PC-9 (cell line): ENCODE results near the gene CROCC2. TPM values are rescaled to one million over a fixed set of nuclear protein-coding genes. Genes with fewer than 3 reads are reported as not detected.

Experiments used
- BruUV-seq: library from RNA; stranded (reverse); fragments of 400-500 nt; replicated peaks from 2 replicates; lab custom pipeline; 2021; lab: Mats Ljungman, UMichigan
- CTCF ChIA-PET: fragments of 300-600 bp; sonication (Branson Sonifier 250); formaldehyde crosslinking; loops from one replicate; lab custom pipeline; 2022; ENCODE audit warnings: antibody characterized with exemption; lab: Charles Lee
- POLR2A ChIA-PET: fragments of 300-600 bp; sonication (Branson Sonifier 250); formaldehyde crosslinking; loops from one replicate; lab custom pipeline; 2022; ENCODE audit warnings: antibody characterized with exemption; ENCODE audit not compliant: unreplicated experiment; lab: Charles Lee
- DNase-seq, 2 experiments: peaks; one replicate each; pipeline versions ENCODE4 v3.0.0 to v3.0.0-alpha.2; 2015 to 2022; ENCODE audit warnings: mixed read lengths in 1 of 2
- H2AFZ ChIP-seq: fragments of 200-600 bp; sonication (generic); 2 replicates; pipeline ENCODE4 v1.8.1; 2017; ENCODE audit warnings: antibody characterized with exemption
- H3F3A ChIP-seq: fragments of 200-600 bp; sonication (generic); 2 replicates; pipeline ENCODE4 v1.8.1; 2017; ENCODE audit warnings: antibody characterized with exemption, mild to moderate bottlenecking, low read depth; ENCODE audit not compliant: insufficient read depth
- H3K27ac ChIP-seq: fragments of 200-600 bp; sonication (generic); 2 replicates; pipeline ENCODE4 v1.6.1; 2016; ENCODE audit warnings: mixed run types
- H3K27me3 ChIP-seq: fragments of 200-600 bp; sonication (generic); 2 replicates; pipeline ENCODE4 v1.6.1; 2016; ENCODE audit warnings: low read depth, mixed run types; ENCODE audit not compliant: insufficient read depth
- H3K36me3 ChIP-seq: fragments of 200-600 bp; sonication (generic); 2 replicates; pipeline ENCODE4 v1.6.1; 2016; ENCODE audit warnings: low read depth, mixed run types
- H3K4me1 ChIP-seq: fragments of 200-600 bp; sonication (generic); replicated peaks from 2 replicates; pipeline ENCODE4 v1.6.1; 2016; ENCODE audit warnings: mixed run types; ENCODE audit not compliant: insufficient read depth
- H3K4me2 ChIP-seq: fragments of 200-600 bp; sonication (generic); 2 replicates; pipeline ENCODE4 v1.6.1; 2017; ENCODE audit warnings: mixed run types
- H3K4me3 ChIP-seq: fragments of 200-600 bp; sonication (generic); 2 replicates; pipeline ENCODE4 v1.6.1; 2016; ENCODE audit warnings: mixed run types
- H3K79me2 ChIP-seq: fragments of 200-600 bp; sonication (generic); 2 replicates; pipeline ENCODE4 v1.6.1; 2017; ENCODE audit warnings: low read depth, mixed run types
- H3K9me2 ChIP-seq: fragments of 200-600 bp; sonication (generic); 2 replicates; pipeline ENCODE4 v1.8.1; 2017; ENCODE audit warnings: mild to moderate bottlenecking; ENCODE audit not compliant: insufficient read depth
- H3K9me3 ChIP-seq: fragments of 200-600 bp; sonication (generic); 2 replicates; pipeline ENCODE4 v1.8.1; 2016; ENCODE audit warnings: low read depth; ENCODE audit not compliant: insufficient read depth
- H4K20me1 ChIP-seq: fragments of 200-600 bp; sonication (generic); 2 replicates; pipeline ENCODE4 v1.8.1; 2017; ENCODE audit not compliant: insufficient read depth
- EZH2 ChIP-seq: fragments of 200-600 bp; sonication (generic); IDR thresholded peaks from 2 replicates; pipeline ENCODE4 v1.8.0; 2017; ENCODE audit warnings: antibody characterized with exemption, low read depth
- intact Hi-C: fragments of 100-400 bp; cut with micrococcal nuclease; formaldehyde crosslinking; loops from one replicate; pipeline ENCODE4 v1.10.0; 2022; ENCODE audit not compliant: unreplicated experiment
- total RNA-seq: library from RNA; stranded (reverse); gene quantifications from 2 replicates; pipeline ENCODE4 v1.2.3, GENCODE V29; 2021
- TF ChIP-seq, protein P1 (sequence below): fragments of 200-600 bp; sonication (generic); conservative IDR thresholded peaks from 2 replicates; pipeline ENCODE4 v1.6.1; 2017; ENCODE audit warnings: mixed run types, antibody characterized with exemption, mild to moderate bottlenecking, moderate library complexity

The CROCC2 gene
- total RNA-seq, 1 experiment from 2014 or later, result not detected

DNA sequence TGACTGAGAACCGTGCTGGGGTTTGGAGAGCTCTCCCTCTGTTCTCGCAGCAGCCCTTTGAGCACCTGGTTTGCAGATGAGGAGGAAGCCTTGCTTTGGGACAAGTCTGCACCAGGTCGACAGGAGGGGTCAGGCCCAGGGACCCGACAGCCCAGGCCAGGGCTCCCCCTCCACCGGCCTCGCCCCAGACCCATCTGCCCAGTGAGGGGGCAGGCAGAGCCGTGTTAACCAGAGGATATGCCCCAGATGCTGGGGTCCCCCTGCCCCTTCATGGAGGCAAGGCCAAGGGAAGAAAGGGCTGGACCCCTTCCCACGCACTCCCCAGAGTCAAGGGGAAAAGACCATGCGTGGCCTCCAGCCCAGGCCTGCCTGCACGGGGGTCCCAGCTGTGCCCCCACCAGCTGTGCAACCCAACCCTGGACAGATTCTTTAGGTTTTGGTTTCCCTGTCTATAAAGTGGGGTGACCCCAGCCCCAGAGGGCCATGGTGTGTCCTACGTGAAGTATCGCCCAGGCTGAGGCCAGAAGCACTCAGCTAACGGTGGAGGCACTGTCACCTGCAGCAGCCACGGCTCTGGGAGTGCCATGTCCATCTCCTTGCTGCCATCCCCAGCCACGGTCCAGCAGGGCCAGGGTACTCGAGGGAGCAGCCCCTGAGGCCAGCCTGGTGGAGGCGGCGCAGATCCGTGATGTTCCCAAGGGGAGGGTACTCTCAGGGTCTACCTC lies 87.5 kb downstream of the CROCC2 start:
- ChIA-PET CTCF (no interaction called here), POLR2A (interaction anchor here (0.6 kb wide), 1 partner anchor 102 kb away, joined by 3 read pairs; no protein-coding TSS in a partner anchor)
- intact Hi-C loops, result loop anchor here (5.0 kb wide), 2 partner anchors 84 to 96 kb away; partner anchors contain the start of gene MAB21L4
- H4K20me1 ChIP-seq, result no peaks in the 10 kb centered on the region
- H3F3A ChIP-seq, result peaks cover 5% of the 10 kb centered on the region; the same call in 1 of the 2 replicates
- no peaks in the 10 kb centered on the region for H3K9me2 ChIP-seq
- no peak overlapping the region for H3K4me2 ChIP-seq
- no peak overlapping the region for H3K27ac ChIP-seq
- H3K4me1 ChIP-seq, result peaks cover 19% of the 10 kb centered on the region
- no peak for DNase-seq
- H3K27me3 ChIP-seq, result no peaks in the 10 kb centered on the region
- no peaks in the 10 kb centered on the region for H3K36me3 ChIP-seq
- no peak for TF ChIP-seq EZH2
- TF ChIP-seq, protein P1, sequence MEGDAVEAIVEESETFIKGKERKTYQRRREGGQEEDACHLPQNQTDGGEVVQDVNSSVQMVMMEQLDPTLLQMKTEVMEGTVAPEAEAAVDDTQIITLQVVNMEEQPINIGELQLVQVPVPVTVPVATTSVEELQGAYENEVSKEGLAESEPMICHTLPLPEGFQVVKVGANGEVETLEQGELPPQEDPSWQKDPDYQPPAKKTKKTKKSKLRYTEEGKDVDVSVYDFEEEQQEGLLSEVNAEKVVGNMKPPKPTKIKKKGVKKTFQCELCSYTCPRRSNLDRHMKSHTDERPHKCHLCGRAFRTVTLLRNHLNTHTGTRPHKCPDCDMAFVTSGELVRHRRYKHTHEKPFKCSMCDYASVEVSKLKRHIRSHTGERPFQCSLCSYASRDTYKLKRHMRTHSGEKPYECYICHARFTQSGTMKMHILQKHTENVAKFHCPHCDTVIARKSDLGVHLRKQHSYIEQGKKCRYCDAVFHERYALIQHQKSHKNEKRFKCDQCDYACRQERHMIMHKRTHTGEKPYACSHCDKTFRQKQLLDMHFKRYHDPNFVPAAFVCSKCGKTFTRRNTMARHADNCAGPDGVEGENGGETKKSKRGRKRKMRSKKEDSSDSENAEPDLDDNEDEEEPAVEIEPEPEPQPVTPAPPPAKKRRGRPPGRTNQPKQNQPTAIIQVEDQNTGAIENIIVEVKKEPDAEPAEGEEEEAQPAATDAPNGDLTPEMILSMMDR, result no peak
- no peak overlapping the region for H2AFZ ChIP-seq
- BruUV-seq, result no TSS peak
- H3K4me3 ChIP-seq, result no peak overlapping the region
- H3K9me3 ChIP-seq, result no peaks in the 10 kb centered on the region
- no peaks in the 10 kb centered on the region for H3K79me2 ChIP-seq

- TF ChIP-seq, protein P1, result no peak
- no peak for TF ChIP-seq EZH2
- peaks cover 19% of the 10 kb centered on the region for H3K4me1 ChIP-seq
- intact Hi-C loops, result loop anchor here (5.0 kb wide), 2 partner anchors 83 to 97 kb away; partner anchors contain the start of gene MAB21L4
- peaks cover 2% of the 10 kb centered on the region for H3K27me3 ChIP-seq
- H3K4me3 ChIP-seq, result no peak overlapping the region
- BruUV-seq, result no TSS peak
- no peaks in the 10 kb centered on the region for H4K20me1 ChIP-seq
- no peak overlapping the region for H2AFZ ChIP-seq
- no peaks in the 10 kb centered on the region for H3K79me2 ChIP-seq
- no peaks in the 10 kb centered on the region for H3K9me2 ChIP-seq
- no peaks in the 10 kb centered on the region for H3K9me3 ChIP-seq
- H3K27ac ChIP-seq, result no peak overlapping the region
- no peaks in the 10 kb centered on the region for H3K36me3 ChIP-seq
- H3K4me2 ChIP-seq, result no peak overlapping the region
- POLR2A ChIA-PET, result no interaction called here
- H3F3A ChIP-seq, result peaks cover 5% of the 10 kb centered on the region; the same call in 1 of the 2 replicates
- DNase-seq, result no peak
- CTCF ChIA-PET, result no interaction called here
These were observed 88.2 kb downstream of the CROCC2 start for GRCh38 chr2:240994171-240994896.
